Measurements from ENCODE around the gene PFKL.
"Not testable (repeated sequence)": the region's sequence is repeated elsewhere in the genome, so short reads cannot be mapped to it uniquely, and the experiment has no call there.

PFKL gene

DNA sequence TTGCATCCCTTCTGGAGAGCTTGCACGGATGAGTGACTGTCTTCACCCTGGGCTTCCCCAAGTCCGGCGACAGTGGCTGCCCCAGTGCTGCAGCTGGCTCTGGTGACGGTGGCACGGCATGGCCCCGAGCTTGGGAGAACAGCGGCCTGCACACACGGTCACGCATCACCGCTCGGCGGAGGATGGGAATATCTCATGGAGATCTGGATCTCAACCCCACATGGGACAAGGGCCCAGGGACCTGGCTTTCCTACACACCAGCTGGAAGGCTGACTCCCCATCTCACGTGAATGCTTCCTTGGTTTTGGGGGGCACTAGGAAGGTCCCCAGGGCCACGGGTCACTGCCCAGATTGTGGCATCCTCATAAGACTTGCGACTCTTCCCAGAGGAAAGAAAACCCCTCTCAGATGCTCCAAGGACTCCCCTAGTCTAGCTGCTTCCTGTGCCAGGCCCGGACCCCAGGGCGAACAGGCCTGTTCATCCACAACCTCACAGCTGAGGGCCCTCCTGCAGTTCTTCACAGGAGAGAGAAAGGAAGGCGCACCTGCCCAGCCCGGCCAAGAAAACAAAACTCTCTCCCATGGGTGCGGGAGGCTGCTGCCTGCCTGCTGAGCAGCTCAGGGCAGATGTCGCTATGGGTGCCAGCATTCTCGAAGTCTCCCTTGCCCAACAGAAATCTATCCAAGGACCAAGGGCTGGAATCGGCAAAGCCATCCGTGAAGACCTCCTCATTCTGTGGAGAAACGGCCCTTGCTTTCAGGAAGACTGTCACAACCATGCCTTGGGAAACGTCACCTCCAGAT, 29.4 kb downstream of the PFKL start:
- no peak for DNase-seq

DNA sequence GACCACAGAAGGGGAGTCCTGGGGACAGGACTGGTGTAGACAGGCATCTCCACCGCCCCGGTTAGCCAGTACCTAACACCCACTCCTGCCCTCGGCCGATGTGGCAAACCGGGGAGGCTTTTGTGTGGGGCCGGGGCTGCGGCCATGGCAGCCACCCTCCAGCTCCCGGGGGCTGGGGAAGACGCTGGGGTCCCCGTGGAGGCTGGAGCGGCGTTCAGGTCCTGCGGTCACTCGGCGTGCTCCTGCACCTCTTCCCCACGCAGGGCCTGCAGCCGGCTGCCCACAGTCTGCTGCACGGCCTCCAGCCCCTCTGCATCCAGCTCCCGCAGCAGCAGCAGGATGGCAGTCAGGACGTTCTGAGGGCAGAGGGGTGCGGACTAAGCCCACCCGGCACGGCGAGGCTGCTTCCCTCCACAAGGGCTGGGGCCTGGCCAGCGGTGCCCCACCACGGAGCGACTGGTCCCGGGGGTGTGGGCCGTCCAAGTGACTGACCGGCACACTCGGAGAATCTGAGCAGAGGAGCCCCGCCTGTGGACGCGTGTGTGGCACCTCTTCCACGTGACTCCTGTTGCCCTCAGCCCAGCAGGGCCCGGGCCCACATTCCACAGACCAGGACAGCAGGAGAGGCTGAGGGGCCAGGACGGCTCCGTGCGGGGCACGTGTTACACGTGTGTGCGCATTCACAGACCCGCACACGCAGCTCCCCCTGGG, 30.3 kb downstream of the PFKL start:
- DNase-seq = no peak

DNA sequence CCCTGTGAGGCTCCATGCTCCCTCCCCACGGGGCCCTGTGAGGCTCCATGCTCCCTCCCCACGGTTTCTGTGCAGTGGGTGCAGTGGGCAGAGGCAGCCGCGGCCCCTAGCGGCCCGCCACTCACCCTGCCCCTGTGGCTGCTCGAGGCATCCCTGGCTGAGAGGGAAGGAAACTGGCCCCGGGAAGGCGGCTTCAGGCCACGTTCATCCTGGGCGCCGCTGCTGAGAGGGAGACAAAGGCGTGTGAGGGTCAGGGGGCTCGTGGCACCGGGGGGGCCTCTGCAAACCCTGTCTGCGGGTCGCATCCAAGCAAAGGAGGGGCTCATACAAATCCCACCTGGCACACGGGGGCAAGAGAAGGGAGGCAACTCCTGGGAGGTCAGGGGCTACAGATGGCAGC, 30.8 kb downstream of the PFKL start:
- no peak for DNase-seq

DNA sequence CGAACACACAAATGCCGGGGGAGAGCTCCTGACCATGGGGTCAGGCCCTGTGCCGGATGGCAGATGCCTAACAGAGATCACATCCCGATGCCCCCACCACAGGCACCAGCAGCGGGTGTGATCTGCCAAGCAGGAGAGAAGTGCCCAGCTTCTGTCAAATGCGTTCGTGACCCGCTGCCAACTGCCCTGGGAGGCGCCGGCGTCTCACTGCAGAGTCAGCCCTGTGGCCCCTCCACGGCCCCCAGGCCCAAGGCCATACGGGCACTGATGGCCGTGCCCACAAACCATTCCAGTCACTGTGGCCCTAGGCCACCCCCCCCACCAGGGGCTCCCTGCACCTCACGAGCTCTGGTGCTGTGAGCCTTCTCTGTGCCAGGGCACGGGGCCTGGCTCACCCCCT, 31.4 kb downstream of the PFKL start:
- no peak for DNase-seq

DNA sequence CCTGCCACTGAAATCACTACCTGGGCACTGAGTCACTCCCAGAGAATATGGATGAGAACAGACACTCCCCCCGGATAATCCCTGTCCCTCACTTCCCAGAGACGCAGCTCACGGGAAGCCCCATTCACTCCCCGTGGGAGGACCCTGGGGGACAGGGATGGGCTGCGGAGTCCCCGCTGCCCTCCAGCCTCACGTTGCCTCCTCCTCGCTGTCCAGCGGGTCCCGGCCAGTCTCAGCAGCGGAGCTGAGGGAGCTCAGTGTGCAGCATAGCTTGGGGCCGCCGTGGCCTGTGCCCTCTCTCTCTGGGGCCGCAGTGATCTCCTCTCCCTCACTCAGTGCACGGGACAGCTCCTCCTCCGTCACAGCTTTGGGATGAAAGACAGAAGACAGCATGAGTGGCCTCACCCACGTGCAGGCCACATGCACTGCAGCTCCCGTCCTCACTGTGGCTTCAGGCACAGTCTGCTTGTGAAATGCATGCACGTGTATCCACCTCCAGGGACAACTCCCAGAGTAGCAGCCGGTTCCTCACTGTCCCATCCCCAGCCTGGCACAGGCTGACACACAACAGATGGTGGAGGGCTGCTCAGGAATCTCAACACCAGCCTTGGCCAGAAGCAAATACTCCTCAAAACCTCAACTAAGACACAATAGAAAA, 31.9 kb downstream of the PFKL start:
- DNase-seq = no peak

DNA sequence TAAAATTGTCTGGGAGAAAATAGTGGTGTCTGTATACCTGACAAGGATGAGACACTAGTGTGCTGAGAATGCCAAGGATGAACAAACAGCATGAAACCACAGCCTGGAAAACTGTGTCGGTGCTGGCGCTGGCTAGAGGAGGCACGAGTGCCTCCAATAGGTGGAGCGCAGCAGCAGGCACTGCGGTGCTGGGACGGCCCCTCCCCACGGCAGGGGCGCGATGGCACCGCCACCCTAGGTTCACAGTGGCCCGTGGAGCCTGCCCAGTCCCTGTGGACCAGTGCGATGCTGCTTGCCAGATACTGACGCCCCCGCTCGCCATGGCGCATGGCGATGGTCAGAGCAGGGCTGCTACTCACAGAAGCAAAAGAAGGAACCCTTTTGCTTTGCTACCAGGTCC, 32.5 kb downstream of the PFKL start:
- DNase-seq = no peak

DNA sequence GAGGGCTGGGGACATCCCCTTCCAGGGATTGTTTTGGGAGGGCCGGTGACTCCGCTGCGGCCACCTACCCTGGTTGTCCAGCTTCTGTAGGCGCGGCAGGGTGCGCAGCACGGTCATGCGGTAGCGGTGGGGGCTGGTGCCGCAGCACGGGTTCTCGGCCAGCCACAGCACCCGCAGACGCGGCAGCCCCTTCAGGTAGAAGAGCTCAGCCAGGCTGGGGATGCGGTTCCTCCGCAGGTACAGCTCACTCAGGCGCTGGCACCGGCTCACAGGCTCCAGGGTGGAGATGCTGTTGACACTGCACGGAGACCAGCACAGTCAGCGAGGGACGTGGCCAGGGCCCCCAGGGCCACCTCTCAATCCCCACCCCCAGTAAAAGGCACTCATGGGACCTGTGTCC, 33.1 kb downstream of the PFKL start:
- DNase-seq = no peak

DNA sequence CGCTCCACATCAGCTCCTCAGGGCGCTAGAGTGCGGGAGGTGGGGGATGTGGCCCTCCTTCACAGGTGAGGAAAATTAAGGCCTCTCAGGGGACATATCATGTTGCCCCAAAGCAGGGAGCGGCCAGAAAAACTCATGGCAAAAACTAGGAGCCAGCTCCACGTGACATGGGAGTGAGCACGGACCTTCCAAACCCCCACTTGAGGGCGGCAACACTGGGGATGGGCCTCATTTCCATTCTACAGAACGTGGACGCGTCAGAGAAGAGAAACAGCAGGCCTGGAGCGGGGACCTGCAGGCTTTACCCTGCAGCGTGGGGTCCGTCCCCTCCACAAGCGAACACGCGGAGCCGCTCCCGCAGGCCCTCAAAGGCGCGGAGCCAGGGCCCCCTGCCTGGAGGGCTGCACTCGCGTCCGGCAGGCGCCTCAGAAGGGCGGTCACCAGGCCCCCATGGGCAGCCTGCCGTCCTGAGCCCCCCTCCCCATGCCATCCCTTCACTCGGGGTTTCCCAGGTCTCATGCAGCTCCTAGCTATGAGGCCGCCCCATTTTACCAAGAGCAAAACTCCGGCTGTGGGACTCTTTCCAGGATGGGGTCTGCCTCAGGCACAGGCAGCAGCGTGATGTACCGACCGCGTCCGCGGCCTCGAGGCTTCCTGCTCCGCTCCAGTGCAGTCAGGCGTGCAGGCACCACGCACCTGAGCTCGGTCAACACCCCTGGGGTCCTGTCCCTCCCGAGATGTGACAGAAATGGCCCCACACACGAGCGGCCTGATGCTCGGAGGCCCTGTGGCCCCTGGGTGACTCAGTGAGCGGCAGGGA, 33.9 kb downstream of the PFKL start:
- DNase-seq = no peak

DNA sequence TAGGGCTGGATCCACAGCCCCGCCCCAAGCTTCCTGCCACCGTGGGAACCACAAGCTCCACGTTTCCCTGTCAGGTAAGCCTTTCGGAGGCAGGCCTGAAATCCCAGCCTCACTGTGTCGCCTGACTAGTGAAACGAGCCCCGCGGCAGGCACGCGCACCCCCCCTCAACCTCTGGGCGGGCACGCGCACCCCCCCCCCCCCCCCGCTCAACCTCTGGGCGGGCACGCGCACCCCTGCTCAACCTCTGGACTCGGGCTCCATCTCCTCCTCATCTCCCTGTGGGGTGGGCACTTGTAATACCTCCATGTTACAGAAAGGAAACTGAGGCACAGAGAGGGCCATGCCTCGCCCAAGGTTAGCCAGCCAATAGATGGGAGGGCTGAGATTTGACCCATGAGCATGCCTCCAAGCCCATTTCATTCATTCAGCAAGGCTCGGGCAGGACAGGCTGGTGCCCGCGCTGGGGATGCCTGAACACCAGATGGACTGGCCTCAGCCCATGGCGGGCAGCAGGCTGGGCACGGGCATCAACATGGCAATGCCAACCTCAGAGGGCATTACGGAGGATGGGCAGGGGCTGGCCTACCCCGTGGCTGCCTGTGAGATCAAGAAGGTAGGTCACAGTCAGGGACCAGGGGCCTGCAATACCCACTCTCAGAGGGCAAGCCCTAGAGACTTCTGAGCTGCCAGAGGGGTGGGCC, 34.6 kb downstream of the PFKL start:
- DNase-seq = no peak

DNA sequence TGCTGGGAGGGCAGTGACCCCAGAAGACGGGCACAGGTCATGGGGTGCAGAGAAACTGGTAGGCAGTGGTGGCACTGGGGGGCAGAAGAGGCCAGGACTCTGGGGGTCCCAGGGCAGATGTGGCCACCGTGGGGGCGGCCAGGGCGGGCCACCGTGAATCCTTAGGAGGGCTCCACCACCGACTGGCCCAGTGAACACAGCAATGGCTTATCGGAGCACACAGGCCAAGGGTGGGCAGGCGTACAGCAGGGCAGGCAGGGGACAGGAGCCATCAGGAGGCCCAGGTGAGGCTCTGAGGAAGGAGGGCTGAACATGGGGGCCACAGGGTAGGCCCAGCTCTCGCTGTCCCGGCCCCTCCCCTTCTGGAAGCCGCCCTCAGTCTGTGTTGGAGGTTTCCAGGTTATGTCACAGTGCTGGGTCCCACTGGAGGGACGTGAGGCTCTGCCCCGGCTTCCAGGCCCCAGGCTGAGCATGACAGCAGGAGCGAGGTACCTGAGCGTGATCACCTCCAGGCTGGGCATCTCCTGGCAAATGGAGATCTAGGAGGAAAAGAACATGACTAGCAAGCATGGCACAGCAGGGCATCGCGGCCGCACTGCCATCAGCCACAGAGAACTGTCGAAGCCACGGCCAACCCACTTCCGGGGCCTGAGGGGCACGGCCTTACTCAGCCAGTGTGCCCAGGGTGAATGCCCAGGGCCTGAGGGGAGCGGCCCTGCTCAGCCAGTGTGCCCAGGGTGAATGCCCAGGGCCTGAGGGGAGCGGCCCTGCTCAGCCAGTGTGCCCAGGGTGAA, 35.6 kb downstream of the PFKL start:
- no peak for DNase-seq

DNA sequence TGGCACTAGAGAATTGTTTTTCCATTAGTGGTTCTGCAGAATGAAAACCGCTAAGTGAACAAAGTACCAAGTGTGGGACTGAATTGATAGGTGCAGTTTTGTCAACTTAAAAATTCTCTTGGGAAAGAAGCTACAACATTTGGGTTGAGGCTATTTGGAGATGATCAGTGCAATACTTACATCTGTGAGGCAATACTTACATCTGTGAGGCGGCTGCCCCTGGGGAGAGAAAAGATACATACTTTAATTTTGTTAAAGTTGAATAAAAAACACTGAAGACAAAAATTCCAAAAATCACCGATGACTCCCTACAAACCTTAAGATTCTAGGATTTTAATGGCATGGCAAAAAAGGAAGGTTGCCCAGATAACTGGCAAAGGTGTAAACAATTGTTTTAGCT, 37.6 kb downstream of the PFKL start:
- DNase-seq = no peak

DNA sequence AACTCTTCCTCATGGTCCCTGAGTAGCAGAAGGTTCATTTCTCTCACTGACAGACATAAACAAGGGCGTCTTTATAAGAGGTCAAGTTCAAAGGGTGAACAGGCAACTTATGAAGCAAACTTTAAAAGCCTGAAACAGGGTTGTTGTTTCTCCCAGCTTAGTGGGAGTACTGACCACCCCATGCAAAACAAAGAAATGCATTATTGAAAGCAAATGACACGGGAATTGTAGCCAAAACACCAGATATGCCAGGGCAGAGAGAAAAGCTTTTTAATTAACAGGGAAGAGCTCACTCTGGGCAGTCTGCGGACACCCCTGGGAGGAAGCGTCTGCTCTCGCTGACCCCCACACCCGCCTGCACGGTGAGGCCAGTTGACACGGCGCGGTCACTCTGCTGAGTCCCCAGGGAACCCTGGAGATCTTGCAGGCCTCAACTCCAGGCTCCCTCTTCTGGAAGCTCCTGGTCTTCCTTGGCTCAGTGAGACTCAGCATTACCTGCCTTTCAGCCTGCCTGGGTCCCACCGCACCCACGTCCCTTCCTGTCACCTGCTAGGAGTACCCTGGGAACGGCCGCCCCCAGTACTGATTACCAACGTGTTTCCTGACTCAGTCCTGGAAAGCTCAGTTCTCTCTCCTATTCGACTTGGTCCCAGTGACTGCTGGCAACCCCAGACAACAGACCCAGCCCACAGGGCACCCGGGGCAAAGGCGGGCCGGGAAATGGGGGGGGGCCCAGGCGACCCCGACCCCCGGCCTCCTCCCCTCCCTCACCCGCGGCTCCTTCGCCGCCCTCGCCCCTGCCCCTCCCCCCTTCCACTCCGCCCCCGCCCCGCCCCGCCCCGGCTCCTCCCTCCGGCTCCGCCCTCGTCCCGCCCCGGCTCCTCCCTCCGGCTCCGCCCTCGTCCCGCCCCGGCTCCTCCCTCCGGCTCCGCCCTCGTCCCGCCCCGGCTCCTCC, 38.4 kb downstream of the PFKL start:
- DNase-seq = peak; percentile 80

DNA sequence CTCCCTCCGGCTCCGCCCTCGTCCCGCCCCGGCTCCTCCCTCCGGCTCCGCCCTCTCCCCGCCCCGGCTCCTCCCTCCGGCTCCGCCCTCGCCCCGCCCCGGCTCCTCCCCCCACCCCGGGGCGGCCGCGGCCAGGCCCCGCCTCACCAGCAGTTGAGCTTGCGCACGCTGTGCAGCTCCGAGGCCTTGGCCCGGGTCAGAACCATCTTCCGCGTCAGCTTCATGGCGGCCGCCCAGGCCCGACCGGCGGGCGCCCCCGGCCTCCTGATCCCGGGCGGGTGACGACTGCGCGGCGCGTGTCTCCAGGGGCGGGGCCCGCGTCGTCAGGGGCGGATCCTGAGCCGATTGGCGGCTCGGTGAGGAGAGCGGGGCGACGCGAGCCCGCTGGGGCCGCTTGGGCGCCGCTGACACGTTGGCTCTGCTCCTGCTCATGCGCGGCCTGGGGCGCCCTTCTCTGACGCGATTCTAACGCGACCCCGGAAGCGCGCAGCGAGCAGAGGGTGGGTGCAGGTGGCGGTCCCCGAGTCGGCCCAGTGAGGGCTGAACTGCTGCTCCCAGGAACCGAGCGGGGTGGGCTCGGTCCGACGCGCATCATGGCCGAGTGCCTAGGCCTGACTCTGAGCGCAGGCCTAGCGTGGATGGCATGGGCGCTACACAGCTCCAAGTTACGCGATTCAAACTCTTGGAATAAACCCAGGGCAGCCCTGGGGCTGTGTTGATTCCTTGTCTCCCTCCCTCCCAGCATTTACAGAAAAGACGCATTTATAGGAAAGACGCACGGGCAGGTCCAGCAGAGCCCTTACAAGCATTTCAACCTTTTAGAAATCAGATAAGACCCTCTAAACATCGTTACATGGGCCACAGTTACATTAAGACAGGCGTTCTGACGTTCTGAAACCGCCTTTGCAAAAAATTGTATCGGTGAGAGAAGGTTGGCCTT, 39.4 kb downstream of the PFKL start, which contains the start of gene CFAP410:
Gene CFAP410, minus strand, starts transcription at position 420 of the 940 bp plus-strand sequence. Its CDS starts 196 bp downstream, at position 224.
- DNase-seq = peak; percentile 96

DNA sequence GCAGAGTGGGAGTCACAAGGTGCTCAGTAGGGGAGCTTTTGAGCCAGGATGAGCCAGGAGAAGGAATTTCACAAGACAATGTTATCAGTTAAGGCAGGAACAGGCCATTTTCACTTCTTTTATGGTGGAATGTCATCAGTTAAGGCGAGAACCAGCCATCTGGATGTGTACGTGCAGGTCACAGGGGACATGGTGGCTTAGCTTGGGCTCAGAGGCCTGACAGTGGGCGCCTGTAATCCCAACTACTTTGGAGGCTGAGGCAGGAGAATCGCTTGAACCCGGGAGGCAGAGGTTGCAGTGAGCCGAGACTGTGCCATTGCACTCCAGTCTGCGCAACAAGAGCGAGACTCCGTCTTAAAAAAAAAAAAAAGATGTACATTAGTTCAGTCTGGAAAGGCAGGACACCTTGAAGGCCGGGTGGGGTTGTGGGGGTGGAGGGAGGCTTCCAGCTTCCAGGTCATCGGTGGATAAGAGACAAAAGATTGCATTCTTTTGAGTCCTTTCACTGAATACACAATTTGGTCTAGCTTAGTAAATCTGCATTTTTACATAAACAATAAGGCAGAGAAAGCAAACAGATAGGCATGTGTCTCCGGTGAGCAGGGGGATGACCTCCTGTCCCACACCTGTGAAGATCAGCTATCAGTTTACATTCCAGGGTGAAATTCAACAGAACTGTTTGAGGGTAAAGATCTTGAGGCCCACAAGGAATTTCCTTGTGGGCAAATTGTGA, 42.0 kb downstream of the PFKL start:
- not testable (repeated sequence) for DNase-seq

DNA sequence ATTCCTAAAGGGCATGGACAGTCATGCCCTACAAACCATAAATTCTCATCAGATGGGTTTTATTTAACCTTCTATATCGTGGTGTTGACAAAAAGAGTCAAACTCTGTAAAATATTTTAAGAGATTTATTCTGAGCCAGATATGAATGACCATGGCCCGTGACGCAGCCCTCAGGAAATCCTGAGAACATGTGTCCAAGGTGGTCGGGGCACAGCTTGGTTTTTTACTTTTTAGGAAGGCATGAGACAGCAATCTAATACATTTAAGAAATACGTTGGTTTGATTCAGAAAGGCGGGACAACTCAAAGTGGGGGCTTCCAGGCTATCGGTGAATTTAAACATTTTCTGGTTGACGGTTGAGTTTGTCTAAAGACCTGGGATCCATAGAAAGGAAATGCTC, 43.1 kb downstream of the PFKL start:
- DNase-seq = not testable (repeated sequence)

DNA sequence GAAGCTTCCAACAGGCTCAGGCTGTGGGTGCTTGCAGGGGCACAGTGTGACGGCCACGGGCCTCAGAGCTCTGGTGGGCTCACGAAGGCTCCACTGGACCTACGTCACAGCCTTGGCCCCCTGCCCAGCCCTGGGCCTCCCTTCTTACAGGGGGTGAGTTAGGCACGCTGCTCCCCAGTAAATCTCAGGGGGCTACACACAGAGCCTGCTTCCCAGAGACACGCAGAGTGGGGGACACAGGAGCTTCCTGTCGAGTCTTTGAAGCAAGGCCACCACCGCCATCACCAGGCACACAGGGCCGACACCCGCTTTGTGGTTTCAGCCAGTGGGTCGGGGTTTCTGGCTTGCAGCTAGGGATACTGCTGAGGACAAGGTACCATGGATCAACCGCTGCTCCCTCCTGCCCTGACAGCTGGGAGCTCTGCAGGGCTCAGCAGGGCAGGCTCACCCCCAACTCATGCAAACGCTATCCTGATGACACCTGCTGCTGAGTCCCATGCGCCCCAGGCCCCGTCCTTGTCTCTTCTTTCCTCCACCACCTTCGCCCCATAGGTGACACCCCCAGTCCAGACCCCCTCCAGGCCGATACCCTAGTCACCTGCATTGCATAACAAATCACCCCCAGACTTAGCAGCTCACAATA, 44.8 kb downstream of the PFKL start:
- DNase-seq = no peak

DNA sequence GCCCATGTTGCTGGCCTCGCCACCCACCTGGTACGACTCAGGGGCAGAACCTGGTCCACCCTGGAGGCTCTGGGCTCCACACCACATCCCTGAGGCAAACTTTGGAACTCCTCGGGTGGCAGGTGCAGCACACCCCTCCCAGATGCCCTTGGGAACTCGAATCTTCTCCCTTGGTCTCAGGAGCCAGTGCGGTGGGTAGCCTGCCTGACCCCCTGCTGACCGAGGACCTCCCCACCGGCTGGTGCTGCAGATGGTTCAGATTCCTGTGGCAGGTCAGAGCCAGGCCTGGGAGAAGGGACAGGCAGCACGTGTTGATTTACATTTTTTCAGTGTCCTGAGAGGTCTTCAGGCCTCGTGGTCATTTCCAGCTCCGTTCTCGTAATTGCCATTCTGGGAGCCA, 45.6 kb downstream of the PFKL start:
- no peak for DNase-seq
